SK-N-SH (cell line): ENCODE measurements around the gene INTS11.

Experiments
- CTCF ChIP-seq: fragments of 200-600 bp; sonication (generic); IDR thresholded peaks from 2 replicates; pipeline ENCODE4 v1.6.1; 2017; ENCODE audit warnings: antibody characterized with exemption, mild to moderate bottlenecking, moderate library complexity
- FOXM1 ChIP-seq: IDR thresholded peaks from 2 replicates; pipeline ENCODE4 v1.4.0; 2012; ENCODE audit warnings: low read depth, mild to moderate bottlenecking
- MAX ChIP-seq: IDR thresholded peaks from 2 replicates; pipeline ENCODE4 v1.4.0; 2012; ENCODE audit warnings: low read depth
- MEF2A ChIP-seq: IDR thresholded peaks from 2 replicates; pipeline ENCODE4 v1.4.0; 2012; ENCODE audit warnings: low read depth, borderline replicate concordance
- MXI1 ChIP-seq: IDR thresholded peaks from 2 replicates; pipeline ENCODE4 v1.6.1; 2012; ENCODE audit warnings: mild to moderate bottlenecking, low read depth, low read length, improper control_type of control experiment
- NFIC ChIP-seq: IDR thresholded peaks from 2 replicates; pipeline ENCODE4 v1.4.0; 2012; ENCODE audit warnings: borderline replicate concordance
- REST ChIP-seq: IDR thresholded peaks from 2 replicates; pipeline ENCODE4 v1.6.1; 2012; ENCODE audit warnings: mild to moderate bottlenecking, low read depth, low read length, moderate library complexity
- RFX5 ChIP-seq: IDR thresholded peaks from 2 replicates; pipeline ENCODE4 v1.6.1; 2012; ENCODE audit warnings: mild to moderate bottlenecking, improper control_type of control experiment, low read length
- SIN3A ChIP-seq: IDR thresholded peaks from 2 replicates; pipeline ENCODE4 v1.6.1; 2012; ENCODE audit warnings: low read depth, mild to moderate bottlenecking, low read length, moderate library complexity, borderline replicate concordance
- SMC3 ChIP-seq: IDR thresholded peaks from 2 replicates; pipeline ENCODE4 v1.6.1; 2012; ENCODE audit warnings: low read depth, low read length, improper control_type of control experiment
- USF1 ChIP-seq: IDR thresholded peaks from 2 replicates; pipeline ENCODE4 v1.4.0; 2012; ENCODE audit warnings: low read depth, borderline replicate concordance

- no peak for TF ChIP-seq CTCF
- no peak for TF ChIP-seq RFX5
- no peak for TF ChIP-seq MAX
- TF ChIP-seq REST, result no peak
- TF ChIP-seq SMC3, result no peak
- no peak for TF ChIP-seq USF1
- TF ChIP-seq FOXM1, result no peak
- TF ChIP-seq SIN3A, result no peak
- no peak for TF ChIP-seq MEF2A
- TF ChIP-seq NFIC, result no peak
- no peak for TF ChIP-seq MXI1
Observed at GRCh38 chr1:1314678-1315335, 9.7 kb downstream of the INTS11 start.
